Measurements from ENCODE around the gene SIGLEC1. TPM values are rescaled to one million over a fixed set of nuclear protein-coding genes. Genes with fewer than 3 reads are reported as not detected.

The SIGLEC1 gene
- total and polyA plus RNA-seq, 2 of the 4 experiments (the other 2 are of a cell fraction): not detected

GRCh38 chr20:3711484-3711941 is 887 bp downstream of the SIGLEC1 start:
- Histone ChIP-seq H3K9me3 (ENCODE audit: control insufficient read depth, insufficient read depth, low read length) (no peaks in the 10 kb centered on the region), H3K27me3 (ENCODE audit: control insufficient read depth, insufficient read depth, low read length) (peaks cover 19% of the 10 kb centered on the region), H2BK20ac (ENCODE audit: low read depth, low read length) (no peak overlapping the region), H3K23ac (ENCODE audit: low read depth, low read length) (no peak overlapping the region), H3K27ac (ENCODE audit: insufficient read depth, low read length) (no peak overlapping the region), H4K20me1 (ENCODE audit: insufficient read depth, low read length) (no peaks in the 10 kb centered on the region), H3K4me2 (ENCODE audit: low read depth, low read length) (no peak overlapping the region), H2BK120ac (ENCODE audit: low read depth, low read length) (no peak overlapping the region), H2BK5ac (ENCODE audit: low read depth, low read length, poor library complexity, severe bottlenecking) (no peak overlapping the region), H4K5ac (ENCODE audit: low read depth, low read length) (no peak overlapping the region), H3K4me3 (ENCODE audit: insufficient read depth, low read depth, low read length) (no peak overlapping the region), H3K4ac (ENCODE audit: low read depth, low read length) (no peak overlapping the region), H3K36me3 (ENCODE audit: control insufficient read depth, insufficient read depth, low read length) (no peaks in the 10 kb centered on the region), H4K8ac (ENCODE audit: low read depth in 2 of 2, low read length in 2 of 2) (no peak overlapping the region), H4K91ac (ENCODE audit: insufficient read depth, low read depth, low read length) (no peak overlapping the region), H2AFZ (replicated peaks; ENCODE audit: low read length, poor library complexity) (no peak overlapping the region), H3K9ac (ENCODE audit: low read depth, low read length) (no peak overlapping the region), H2BK15ac (ENCODE audit: low read depth, low read length) (no peak overlapping the region), H2AK9ac (replicated peaks; ENCODE audit: low read depth, low read length, poor library complexity) (no peak overlapping the region), H3K14ac (replicated peaks; ENCODE audit: low read depth, low read length) (no peak overlapping the region), H3K79me1 (ENCODE audit: low read depth in 1 of 2, low read length in 2 of 2) (no peaks in the 10 kb centered on the region), H3K4me1 (ENCODE audit: control insufficient read depth, insufficient read depth, low read length) (no peaks in the 10 kb centered on the region), H2AK5ac (ENCODE audit: low read depth, low read length) (no peak overlapping the region), H3K56ac (ENCODE audit: extremely low read depth, insufficient read depth, low read length) (no peak overlapping the region), H3K9me1 (ENCODE audit: insufficient read depth, low read length) (no peaks in the 10 kb centered on the region), H3K18ac (ENCODE audit: low read depth, low read length) (no peak overlapping the region)
- in situ Hi-C loops (cut with MboI; ENCODE audit: low sequenced_read_pairs): no loop called here
- ChIA-PET CTCF (interaction anchor here (0.6 to 2.4 kb wide), 8 partner anchors 11 to 376 kb away, joined by 3 to 19 read pairs (median 4); no protein-coding TSS in a partner anchor), POLR2A (ENCODE audit: unreplicated experiment) (no interaction called here)
- DNase-seq (no peak), ATAC-seq (ENCODE audit: low read depth) (no peak)
- TF ChIP-seq RAD21 (IDR thresholded peaks at IDR 0.05; ENCODE audit: low read length) (no peak), SMC3 (IDR thresholded peaks at IDR 0.05; ENCODE audit: low read depth, low read length) (no peak), MXI1 (IDR thresholded peaks at IDR 0.05; ENCODE audit: borderline replicate concordance, low read depth, low read length) (no peak), BHLHE40 (IDR thresholded peaks at IDR 0.05; ENCODE audit: low read depth, low read length) (no peak), CEBPB (IDR thresholded peaks at IDR 0.05; ENCODE audit: low read depth, low read length) (no peak), RFX5 (IDR thresholded peaks at IDR 0.05; ENCODE audit: low read depth, low read length) (no peak), CHD1 (IDR thresholded peaks at IDR 0.05; ENCODE audit: low read depth, low read length) (no peak), MAFK (IDR thresholded peaks at IDR 0.05; ENCODE audit: low read depth, low read length) (no peak), FOS (IDR thresholded peaks at IDR 0.05; ENCODE audit: low read depth, low read length) (no peak), CTCF (conservative IDR thresholded peaks at IDR 0.05; ENCODE audit: low read depth, low read length) (no peak), MAZ (IDR thresholded peaks at IDR 0.05; ENCODE audit: borderline replicate concordance, low read depth, low read length) (no peak), RCOR1 (IDR thresholded peaks at IDR 0.05; ENCODE audit: insufficient replicate concordance, low read length) (no peak), USF2 (IDR thresholded peaks at IDR 0.05; ENCODE audit: low read depth, low read length) (no peak), NFE2L2 (IDR thresholded peaks at IDR 0.05; ENCODE audit: low read depth, low read length) (no peak), ELK1 (IDR thresholded peaks at IDR 0.05; ENCODE audit: borderline replicate concordance, low read depth, low read length) (no peak), POLR2A (IDR thresholded peaks at IDR 0.05; ENCODE audit: low read depth, low read length) (no peak)
- WGBS, 2 experiments (ENCODE audit: extremely low coverage in 2 of 2, insufficient read length in 1 of 2): 0% methylated on average over 1 of the region's 4 CpGs; no CpG with 5 or more reads in 1 of the 2 experiments
- dilution Hi-C loops (cut with HindIII; ENCODE audit: low sequenced_read_pairs, unreplicated experiment): no loop called here
- intact Hi-C loops (cut with micrococcal nuclease): loop anchor here (1.0 kb wide), 2 partner anchors 35 to 148 kb away; no protein-coding TSS in a partner anchor
- no TSS peak for BruUV-seq (replicated peaks)

Measured in IMR-90 (cell line).